Right cardiac atrium (tissue), 5 donors: ENCODE measurements around the gene LAX1. TPM values are rescaled to one million over a fixed set of nuclear protein-coding genes. Genes with fewer than 3 reads are reported as not detected.
A peak's percentile ranks its signal among the peaks of the same experiment; 100 is the strongest.

Source experiments
- ATAC-seq, 2 donors: fragments of 200-7000 bp; cut with Tn5 transposase; one replicate each; pipeline versions ENCODE4 v1.8.0 to v1.9.1; 2020; ENCODE audit warnings: moderate library complexity in 2 of 2, mild to moderate bottlenecking in 1 of 2
- DNase-seq, 3 donors: peaks; one replicate each; pipeline ENCODE4 v3.0.0-alpha.2; 2020
- H3K27ac ChIP-seq: one replicate; pipeline ENCODE4 v1.5.1; 2013; ENCODE audit warnings: mild to moderate bottlenecking, low read length, control low read depth, moderate library complexity
- H3K27me3 ChIP-seq: one replicate; pipeline ENCODE4 v1.6.1; 2013; ENCODE audit not compliant: control insufficient read depth, insufficient read depth
- H3K4me1 ChIP-seq: one replicate; pipeline ENCODE4 v1.6.1; 2013; ENCODE audit warnings: low read length; ENCODE audit not compliant: control insufficient read depth, insufficient read depth
- H3K4me3 ChIP-seq: one replicate; pipeline ENCODE4 v1.5.1; 2013; ENCODE audit warnings: low read length, control low read depth
- H3K9me3 ChIP-seq: one replicate; pipeline ENCODE4 v1.6.1; 2013; ENCODE audit warnings: low read length; ENCODE audit not compliant: control insufficient read depth
- WGBS: extraction: QIAGEN DNeasy Blood & Tissue Kit; methylation state at CpG from one replicate; pipeline ENCODE4 v1.1.7; 2013; 5-methylcytosine and 5-hydroxymethylcytosine counted together
- intact Hi-C, 4 donors: fragments of 100-400 bp; cut with DNase I; formaldehyde crosslinking; loops; one replicate each; pipeline versions ENCODE4 v1.11.0 to v1.14.0; 2022 to 2023
- long read RNA-seq, 4 donors: library from polyadenylated mRNA; unstranded; transcript quantifications; one replicate each; pipeline ENCODE4 v2.0.0, GENCODE V29; 2020 to 2021
- polyA plus RNA-seq: library from polyadenylated mRNA; stranded (reverse); fragments of 200-250 nt; gene quantifications from one replicate; pipeline ENCODE4 v1.2.3, GENCODE V29; 2013
- total RNA-seq, 4 donors: library from RNA; stranded (reverse); fragmentation: NEBNext Ultra II Directional; extraction: Animal tissue kit (Norgen Biotek cat#: 25700); gene quantifications; one replicate each; pipeline ENCODE4 v1.2.1, GENCODE V29; 2021
- donor health status: healthy with polysubstance abuse.
- donor health status: DM: no; HTN: yes; CAD: no.
- donor health status: DM: no; HTN: no; CAD: no.
- donor health status: DM: no; HTN: yes; CAD: no; lungs with severe emphysema.
- donor health status: DM: yes; HTN: yes; CAD: no.

LAX1 gene, protein sequence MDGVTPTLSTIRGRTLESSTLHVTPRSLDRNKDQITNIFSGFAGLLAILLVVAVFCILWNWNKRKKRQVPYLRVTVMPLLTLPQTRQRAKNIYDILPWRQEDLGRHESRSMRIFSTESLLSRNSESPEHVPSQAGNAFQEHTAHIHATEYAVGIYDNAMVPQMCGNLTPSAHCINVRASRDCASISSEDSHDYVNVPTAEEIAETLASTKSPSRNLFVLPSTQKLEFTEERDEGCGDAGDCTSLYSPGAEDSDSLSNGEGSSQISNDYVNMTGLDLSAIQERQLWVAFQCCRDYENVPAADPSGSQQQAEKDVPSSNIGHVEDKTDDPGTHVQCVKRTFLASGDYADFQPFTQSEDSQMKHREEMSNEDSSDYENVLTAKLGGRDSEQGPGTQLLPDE
- total RNA-seq: under 1 TPM; 0.20 to 0.43 (median 0.27) TPM
- 0.14 TPM for polyA plus RNA-seq
- long read RNA-seq, donor 1: 0 reads
- long read RNA-seq, donor 2: 0 reads
- long read RNA-seq, donor 3, partial matches to known transcripts: 0 of 1 reads
- long read RNA-seq, donor 3, other reads (novel, unspliced or antisense): 1 of 1 reads
- long read RNA-seq, donor 4: 0 reads

DNA sequence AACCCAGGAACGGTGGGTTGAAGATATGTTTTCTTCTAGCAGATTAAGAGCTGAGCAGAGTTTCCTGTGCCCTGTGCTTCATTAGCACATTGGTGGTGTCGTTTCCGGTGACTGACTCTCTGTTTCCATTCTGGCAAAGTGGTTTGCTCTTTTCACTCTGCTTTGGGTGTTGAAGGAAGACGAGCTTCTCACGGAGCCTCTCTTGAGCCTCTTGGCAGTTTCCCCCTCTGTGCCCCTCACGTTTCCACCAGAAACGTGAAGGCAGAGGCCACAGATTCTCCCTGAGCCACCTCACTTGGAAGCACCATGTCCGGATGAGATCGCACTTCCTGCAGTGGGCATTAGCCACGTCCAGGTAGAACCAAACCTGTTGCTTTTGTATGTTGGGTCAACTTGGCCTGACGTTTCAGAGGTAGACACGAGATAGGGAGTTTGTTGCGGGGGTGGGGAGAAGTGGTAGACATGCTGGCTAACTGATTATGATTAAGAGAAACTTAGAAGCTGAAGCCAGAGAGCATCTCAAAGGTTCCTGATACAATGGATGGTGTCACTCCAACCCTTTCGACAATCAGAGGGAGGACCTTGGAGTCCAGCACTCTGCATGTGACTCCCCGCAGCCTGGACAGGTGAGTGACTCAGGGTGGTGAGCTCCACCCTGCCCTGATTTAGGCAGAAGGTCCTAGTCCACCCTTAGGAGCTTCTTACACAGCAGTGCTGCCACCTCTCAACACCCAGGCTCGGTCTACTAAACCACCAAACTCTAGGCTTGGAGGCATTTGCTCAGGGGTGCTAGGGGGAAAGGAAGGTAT, at the start of gene LAX1:
LAX1 (plus strand) TSS at position 155 of the 809 bp plus-strand sequence; CDS start at position 538, 383 bp downstream.
- Histone ChIP-seq H3K27ac (no peak within 1 kb of the TSS), H3K4me1 (peaks cover 4% of the 10 kb centered on the region), H3K9me3 (no peaks in the 10 kb centered on the region), H3K27me3 (no peaks in the 10 kb centered on the region), H3K4me3 (no peak within 1 kb of the TSS)
- intact Hi-C loops: no loop called here
- ATAC-seq (peak in 1 of 2 donors; percentile 48), DNase-seq (no peak)
- WGBS: 65% methylated on average over 16 of the region's 16 CpGs

DNA sequence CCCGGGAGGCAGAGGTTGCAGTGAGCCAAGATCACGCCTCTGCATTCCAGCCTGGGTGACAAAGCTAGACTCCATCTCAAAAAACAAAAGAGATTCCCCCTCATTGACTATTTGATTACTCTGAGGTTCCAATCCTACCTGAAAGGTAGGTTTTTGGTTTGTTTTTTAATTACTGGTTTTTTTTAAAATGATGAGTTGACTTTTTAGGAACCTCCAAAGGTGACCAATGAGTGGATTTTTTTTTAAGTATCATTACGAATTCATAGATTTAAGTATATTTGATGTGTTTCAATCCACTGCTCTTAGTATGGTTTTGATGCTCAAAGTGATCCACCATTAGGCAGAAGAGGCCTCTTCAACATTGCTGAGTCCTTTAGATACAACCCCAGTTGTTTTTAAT, 47.9 kb upstream of the LAX1 start:
- Histone ChIP-seq H3K27me3 (no peaks in the 10 kb centered on the region), H3K4me3 (no peak overlapping the region), H3K4me1 (no peaks in the 10 kb centered on the region), H3K27ac (no peak overlapping the region), H3K9me3 (no peaks in the 10 kb centered on the region)
- intact Hi-C loops: no loop called here
- no peak for DNase-seq
- no peak for ATAC-seq
- WGBS: 82% methylated on average over 3 of the region's 3 CpGs

DNA sequence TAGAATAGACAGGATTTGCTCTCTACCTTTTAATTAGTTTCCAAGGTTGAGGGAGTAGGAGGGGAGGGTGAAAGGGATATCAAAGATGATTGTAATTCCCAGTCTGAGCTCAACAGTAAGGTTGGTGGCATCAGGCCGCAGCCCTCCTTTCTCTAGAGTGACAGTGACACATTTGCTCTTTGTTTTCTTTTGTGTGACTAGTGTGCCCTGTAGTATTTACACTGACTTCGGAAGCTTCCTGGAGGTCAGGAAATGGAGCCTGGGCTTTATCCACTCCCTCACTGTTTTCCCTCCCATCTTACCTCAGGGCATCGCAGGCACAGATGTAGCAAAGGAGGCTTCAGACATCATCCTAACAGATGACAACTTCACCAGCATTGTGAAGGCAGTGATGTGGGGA, 44.7 kb upstream of the LAX1 start:
- intact Hi-C loops: no loop called here
- Histone ChIP-seq H3K4me1 (no peaks in the 10 kb centered on the region), H3K9me3 (no peaks in the 10 kb centered on the region), H3K4me3 (no peak overlapping the region), H3K27ac (no peak overlapping the region), H3K27me3 (no peaks in the 10 kb centered on the region)
- 87% methylated on average over 3 of the region's 3 CpGs for WGBS
- DNase-seq (no peak), ATAC-seq (no peak)

DNA sequence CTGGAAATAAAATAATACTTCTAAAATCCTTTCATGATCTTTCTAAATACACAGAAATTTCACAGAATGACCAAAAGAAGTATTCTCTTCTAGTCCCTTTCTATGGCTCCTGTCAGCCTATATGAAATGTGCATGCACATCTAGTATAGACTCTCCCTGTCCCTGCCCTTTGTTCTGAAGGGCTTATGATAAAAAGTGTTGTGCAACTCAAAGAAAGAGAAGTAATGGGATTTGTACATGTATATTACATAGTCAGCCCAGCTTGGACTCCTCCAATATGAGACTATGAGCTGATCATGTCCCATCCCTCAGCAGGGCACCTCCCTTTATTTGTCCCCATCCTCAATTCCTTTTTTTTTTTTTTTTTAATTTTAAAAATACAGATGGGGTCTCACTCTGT, 42.1 kb upstream of the LAX1 start:
- DNase-seq: no peak
- no peak overlapping the region for H3K27ac ChIP-seq
- no peaks in the 10 kb centered on the region for H3K4me1 ChIP-seq
- ATAC-seq: no peak
- no peak overlapping the region for H3K4me3 ChIP-seq
- no peaks in the 10 kb centered on the region for H3K9me3 ChIP-seq
- H3K27me3 ChIP-seq: no peaks in the 10 kb centered on the region
- intact Hi-C loops: no loop called here

DNA sequence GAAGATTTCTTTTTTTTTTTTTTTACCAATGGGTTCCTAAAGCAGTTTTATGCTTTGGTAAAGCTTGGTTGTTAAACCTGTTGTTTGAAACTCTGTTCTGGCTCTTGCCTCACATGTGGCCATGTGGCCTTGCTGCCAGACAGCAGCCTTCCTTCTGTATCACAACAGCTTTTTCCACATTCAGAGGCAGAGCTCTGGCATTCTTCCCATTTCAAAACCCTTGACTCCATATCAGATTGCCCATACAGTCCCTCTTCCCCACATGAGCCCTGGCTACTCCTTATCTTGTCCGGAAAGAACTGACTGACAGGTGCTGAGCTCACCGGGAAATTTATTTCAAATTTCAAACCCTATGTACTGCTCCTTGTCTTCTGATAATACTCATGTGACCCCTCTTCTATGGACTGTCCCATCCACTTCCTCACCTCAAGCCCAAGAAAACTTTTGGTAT, 38.5 kb upstream of the LAX1 start:
- WGBS: 31% methylated on average over 2 of the region's 2 CpGs
- H3K27ac ChIP-seq: no peak overlapping the region
- no peak overlapping the region for H3K4me3 ChIP-seq
- ATAC-seq: peak in 1 of 2 donors; percentile 19
- intact Hi-C loops: no loop called here
- no peak for DNase-seq
- H3K9me3 ChIP-seq: no peaks in the 10 kb centered on the region
- no peaks in the 10 kb centered on the region for H3K27me3 ChIP-seq
- no peaks in the 10 kb centered on the region for H3K4me1 ChIP-seq

DNA sequence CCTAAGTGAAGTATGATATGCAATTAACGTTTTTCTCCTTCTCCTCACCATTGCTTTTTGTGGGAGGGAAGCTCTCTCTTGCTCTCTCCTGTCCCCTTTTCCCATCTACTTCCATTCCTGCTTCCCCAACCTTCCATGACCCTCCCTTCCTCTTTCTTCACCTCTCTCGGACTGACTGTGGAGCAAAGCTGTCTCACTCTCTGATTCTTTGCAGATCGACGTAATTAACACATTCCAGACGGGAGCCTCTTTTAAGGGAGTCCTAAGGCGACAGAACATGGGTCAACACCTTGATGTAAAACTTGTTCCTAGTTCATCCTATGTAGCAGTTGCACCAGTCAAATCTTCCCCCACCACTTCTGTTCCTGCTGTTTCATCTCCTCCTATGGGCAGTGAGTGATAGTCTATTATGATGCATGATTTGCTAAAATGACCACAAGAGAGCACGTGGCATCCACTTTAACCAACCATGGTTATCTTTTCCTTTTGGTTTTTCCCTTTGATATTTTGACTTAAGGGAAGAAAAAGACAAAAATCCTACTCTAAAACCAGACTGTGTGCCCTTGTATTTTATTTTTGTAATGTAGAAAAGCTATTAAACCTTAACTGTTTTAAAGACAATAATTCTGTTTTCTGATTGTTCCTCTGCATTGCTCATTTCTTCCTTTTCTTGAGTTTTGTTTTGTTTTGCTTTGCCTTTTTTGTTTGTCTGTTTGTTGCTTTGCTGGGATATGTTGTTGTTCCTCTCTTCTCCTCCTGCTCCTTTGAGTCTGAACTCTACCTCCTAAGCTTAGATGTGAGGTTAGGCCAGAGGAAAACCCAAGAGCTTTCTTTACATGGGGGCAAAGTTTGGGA, 31.7 kb upstream of the LAX1 start:
- Histone ChIP-seq H3K27ac (no peak overlapping the region), H3K27me3 (no peaks in the 10 kb centered on the region), H3K4me3 (no peak overlapping the region), H3K9me3 (no peaks in the 10 kb centered on the region), H3K4me1 (no peaks in the 10 kb centered on the region)
- 75% methylated on average over 7 of the region's 7 CpGs for whole genome bisulfite sequencing
- DNase-seq (no peak), ATAC-seq (no peak)
- intact Hi-C loops: no loop called here

DNA sequence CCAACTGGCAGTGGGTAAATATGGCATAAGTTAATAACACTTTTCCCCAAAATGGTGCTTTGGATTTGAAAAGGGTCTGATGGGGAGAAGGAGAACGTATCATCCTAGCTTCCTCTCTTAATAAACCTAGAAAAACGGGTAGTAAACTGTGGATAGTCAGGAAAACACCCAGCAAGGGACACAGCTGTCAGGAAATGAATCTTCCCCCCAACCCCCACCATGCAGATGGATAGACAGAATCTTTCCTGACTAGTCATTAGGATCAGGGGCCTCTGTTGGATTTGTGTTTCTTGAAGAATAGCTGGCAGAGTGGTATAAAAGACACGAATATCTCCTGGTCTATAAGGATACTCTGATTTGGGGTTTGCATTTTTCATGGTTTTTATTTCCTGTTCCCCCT, 22.5 kb upstream of the LAX1 start:
- Histone ChIP-seq H3K27ac (no peak overlapping the region), H3K9me3 (no peaks in the 10 kb centered on the region), H3K4me1 (no peaks in the 10 kb centered on the region), H3K4me3 (no peak overlapping the region), H3K27me3 (no peaks in the 10 kb centered on the region)
- WGBS: 63% methylated on average over 3 of the region's 3 CpGs
- DNase-seq (no peak), ATAC-seq (no peak)
- intact Hi-C loops: no loop called here

DNA sequence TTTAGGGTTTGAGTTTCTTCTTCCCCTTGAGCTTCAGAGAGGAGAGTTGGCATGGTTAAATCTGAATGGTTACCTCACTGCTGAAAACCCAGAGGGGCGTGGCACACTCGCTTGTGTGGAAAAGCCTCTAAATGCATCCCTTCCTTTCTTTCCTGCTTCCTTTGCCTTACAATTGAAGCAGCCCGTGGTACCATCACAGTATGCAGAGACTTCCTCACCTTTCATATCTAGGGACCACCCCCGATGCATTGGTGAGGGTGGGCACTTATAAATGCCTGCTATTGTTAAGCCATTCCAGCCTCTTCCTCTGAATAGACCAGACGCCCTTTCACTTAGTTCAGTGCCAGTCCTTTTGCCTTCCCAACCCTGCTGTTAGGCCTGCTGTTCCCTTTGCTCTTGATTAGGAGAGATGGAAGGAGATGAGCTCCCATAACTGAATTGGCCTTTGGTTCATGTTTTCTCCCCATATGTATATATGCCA, 21.9 kb upstream of the LAX1 start:
- WGBS: 60% methylated on average over 5 of the region's 5 CpGs
- no peak overlapping the region for H3K4me3 ChIP-seq
- intact Hi-C loops: no loop called here
- DNase-seq: peak in 2 of 3 donors; percentile 24 to 69
- H3K27ac ChIP-seq: peak overlapping the region; percentile 1
- no peaks in the 10 kb centered on the region for H3K27me3 ChIP-seq
- no peaks in the 10 kb centered on the region for H3K9me3 ChIP-seq
- ATAC-seq: peak in 1 of 2 donors; percentile 29
- no peaks in the 10 kb centered on the region for H3K4me1 ChIP-seq

DNA sequence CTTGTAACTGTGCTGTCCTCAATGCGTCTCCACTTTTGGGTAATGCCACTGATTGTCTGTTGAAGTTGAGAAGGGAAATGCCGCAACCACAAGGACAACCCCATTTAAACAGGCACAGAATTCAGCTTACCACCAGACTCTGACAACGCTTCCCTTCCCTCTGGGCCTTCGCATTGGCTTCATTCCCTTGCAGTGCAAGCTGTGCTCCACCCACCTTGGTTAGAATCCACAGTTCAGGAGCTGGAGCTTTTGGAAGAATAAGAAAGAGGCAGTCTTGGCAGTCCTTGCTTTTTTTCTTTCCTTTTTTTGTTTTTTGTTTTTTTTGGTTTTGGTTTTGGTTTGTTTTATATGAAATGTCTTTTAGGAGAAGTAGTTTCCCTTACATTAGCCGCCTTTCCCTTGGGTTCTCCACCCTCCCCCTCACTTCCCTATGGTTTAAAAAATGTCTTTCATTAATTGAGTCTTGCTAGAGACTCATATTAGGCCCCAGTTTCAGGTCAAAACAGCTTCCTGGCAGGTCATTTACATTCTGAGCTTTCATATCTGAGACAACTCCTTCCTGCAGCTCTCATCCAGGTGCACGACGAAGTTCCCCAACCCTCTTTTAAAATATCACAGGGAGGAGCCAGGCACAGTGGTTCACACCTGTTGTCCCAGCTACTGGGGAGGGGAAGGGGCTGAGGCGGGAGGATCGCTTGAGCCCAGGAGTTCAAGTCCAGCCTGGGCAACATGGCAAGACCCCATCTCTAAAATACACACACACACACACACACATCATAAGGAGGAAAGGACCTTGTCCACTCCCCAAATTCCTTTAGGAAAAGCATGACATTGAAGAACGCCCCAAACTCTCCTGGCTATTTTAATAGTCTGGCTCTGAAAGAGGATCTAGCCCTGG, 20.7 kb upstream of the LAX1 start:
- ATAC-seq (peak; percentile 91 to 93), DNase-seq (peak; percentile 68 to 85 (median 80))
- Histone ChIP-seq H3K4me1 (no peaks in the 10 kb centered on the region), H3K27me3 (no peaks in the 10 kb centered on the region), H3K4me3 (no peak overlapping the region), H3K9me3 (no peaks in the 10 kb centered on the region), H3K27ac (no peak overlapping the region)
- intact Hi-C loops: no loop called here
- WGBS: 55% methylated on average over 10 of the region's 10 CpGs

DNA sequence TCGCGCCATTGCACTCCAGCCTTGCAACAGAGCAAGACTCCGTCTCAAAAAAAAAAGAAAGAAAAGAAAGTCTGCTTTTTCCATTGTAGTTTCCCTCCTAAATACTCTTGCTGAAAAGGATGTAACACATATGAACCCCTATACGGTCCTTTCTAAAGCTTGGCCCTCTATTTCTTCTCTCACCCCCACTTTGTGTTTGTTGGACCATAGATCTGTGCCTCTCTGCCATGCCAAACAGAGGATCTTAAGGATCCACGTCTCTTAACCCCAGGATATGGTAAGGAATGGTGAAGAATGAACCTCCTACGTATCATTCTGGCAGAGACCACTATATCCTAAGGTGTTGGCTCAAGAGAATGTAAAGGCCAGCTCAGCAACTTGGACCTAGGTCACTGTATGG, 18.7 kb upstream of the LAX1 start:
- WGBS: 93% methylated on average over 6 of the region's 6 CpGs
- no peak for DNase-seq
- H3K9me3 ChIP-seq: no peaks in the 10 kb centered on the region
- H3K4me1 ChIP-seq: no peaks in the 10 kb centered on the region
- H3K4me3 ChIP-seq: no peak overlapping the region
- ATAC-seq: no peak
- H3K27ac ChIP-seq: no peak overlapping the region
- no peaks in the 10 kb centered on the region for H3K27me3 ChIP-seq
- intact Hi-C loops: no loop called here
